ENCODE measurements around the gene GOLGA1. TPM values are rescaled to one million over a fixed set of nuclear protein-coding genes. Genes with fewer than 3 reads are reported as not detected.

The GOLGA1 gene
- total RNA-seq, 1 experiment from 2014 or later = 14.1 TPM

DNA sequence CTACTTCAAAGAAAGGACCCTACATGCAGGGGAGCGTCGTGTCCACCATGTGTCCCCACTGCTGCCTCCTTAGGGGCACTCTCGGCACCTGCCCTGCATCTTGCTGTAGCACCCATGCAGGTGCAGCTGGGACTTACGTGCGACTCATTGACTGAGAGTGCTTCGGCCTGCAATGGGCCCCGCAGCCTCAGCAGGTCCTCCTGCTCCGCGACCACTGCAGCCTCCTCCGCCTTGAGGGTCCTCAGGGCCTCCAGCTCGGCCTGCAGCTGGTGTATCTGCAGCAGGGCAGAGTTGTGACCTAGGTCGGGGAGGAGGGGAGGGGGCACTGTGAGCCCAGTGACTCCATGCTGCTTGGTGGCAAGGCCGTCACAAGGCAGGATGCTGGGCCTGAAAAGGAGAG lies 51.9 kb downstream of the GOLGA1 start:
- in situ Hi-C loops (cut with HindIII; ENCODE audit: low pct_unique_long_range_greater_than_20kb, low sequenced_read_pairs) = no loop called here
- no peak for DNase-seq (ENCODE audit: low read depth)

DNA sequence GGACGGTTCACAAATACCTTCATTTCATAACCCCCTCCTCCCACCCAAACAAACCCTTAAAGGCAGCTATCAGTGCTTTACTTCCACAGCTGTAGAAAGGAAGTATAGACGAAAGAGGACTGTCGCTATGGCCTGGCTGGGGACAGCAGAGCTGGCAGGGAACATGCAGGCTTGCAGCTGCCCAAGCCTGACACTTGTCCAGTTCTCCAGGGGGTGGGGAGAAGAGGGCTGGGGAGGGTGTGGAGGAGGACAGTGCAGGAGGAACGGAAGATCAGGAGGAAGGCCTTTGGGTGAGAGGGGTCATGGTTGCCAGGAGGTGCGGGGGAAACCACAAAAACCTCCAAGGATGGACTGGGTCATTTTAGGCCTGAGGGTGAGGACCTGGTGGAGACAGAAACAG lies 53.1 kb downstream of the GOLGA1 start:
- DNase-seq (ENCODE audit: low read depth) = no peak
- in situ Hi-C loops (cut with HindIII; ENCODE audit: low pct_unique_long_range_greater_than_20kb, low sequenced_read_pairs) = no loop called here

DNA sequence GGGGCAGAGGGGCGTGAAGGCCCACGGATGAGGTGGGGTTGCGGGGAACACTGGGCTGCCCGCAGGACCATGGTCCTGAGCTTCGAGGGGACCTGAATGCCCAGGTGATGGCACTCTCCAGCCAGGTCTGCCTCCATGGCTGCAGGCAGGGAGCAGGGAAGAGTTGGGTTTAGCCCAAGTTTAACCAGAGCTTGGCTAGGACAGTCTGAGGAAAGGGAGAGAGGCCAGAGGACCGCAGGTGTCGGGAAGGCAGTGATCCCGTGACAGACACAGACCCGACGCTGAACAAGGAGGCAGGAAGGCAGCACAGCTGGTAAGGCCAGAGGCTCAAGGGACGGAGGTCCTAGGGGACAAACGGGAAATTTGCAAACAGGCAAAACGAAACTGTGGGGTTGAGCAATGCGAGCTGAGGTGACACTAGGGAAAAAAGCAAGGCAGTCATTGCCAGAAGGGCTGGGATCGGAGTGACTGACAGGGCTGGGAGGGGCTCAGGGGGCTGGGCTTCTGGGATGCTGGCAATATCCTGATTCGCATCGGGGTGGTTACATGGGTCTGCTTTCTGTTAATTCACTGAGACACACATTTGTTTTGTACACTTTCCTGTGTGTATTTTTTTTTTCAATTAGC lies 53.9 kb downstream of the GOLGA1 start:
- in situ Hi-C loops (cut with HindIII; ENCODE audit: low pct_unique_long_range_greater_than_20kb, low sequenced_read_pairs) = no loop called here
- no peak for DNase-seq (ENCODE audit: low read depth)

DNA sequence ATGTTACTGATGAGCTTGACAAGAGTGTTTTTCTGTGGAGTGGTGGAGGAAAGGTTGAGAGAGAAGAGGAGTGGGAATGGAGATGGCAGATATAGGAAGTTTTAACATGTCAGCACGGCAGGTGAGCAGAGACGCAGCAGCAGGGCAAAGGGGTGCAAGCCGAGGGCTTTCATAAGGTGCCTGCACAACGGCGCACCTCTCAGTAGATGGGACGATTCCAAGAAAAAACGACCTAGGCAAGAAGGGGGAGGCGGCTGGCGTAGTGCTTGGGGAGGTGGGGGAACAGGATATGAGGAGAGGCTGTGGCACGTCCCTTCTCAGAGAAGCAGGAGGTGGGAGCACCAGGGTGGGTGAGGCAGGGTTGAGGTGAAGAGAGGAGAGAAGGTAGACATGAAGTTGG lies 54.4 kb downstream of the GOLGA1 start:
- no peak for DNase-seq (ENCODE audit: low read depth)
- in situ Hi-C loops (cut with HindIII; ENCODE audit: low pct_unique_long_range_greater_than_20kb, low sequenced_read_pairs) = no loop called here

DNA sequence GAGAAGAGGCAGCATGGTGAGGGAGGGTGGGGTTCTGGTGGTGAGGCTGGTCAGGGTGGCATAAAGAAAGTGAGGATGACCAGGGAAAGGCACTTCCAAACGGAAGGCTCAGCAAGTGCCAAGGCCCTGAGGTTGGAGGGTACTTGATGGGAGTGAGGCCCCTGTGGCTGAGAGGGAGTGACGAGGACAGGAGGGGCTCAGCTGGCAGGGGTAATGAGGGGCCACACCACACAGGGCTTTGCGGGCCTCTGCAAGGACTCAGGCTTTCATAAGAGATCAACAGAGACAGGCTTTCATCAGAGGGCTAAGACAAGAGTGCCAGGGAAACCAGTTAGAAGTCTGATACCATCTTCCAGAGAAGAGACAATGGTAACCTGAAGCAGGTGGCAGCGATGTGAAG lies 55.3 kb downstream of the GOLGA1 start:
- no peak for DNase-seq (ENCODE audit: low read depth)
- in situ Hi-C loops (cut with HindIII; ENCODE audit: low pct_unique_long_range_greater_than_20kb, low sequenced_read_pairs) = no loop called here

DNA sequence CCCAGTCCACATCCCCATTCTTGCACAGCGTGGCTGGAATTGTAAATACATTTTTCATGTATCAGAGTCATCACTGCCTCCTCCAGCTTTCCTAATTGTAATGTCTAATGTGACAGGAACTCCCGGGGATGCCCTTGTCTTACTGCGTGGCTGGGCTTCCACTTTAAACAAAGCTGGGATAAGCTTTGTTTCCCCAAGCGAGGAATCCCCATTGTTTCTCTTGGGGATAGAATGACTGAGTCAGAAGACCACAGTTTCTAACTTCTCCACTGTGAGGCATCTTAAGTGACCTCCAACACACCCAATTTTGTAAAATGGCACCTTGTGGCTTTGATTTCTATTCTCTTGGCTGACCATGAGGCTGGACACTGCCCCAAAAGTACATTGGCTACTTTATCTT lies 56.5 kb downstream of the GOLGA1 start:
- in situ Hi-C loops (cut with HindIII; ENCODE audit: low pct_unique_long_range_greater_than_20kb, low sequenced_read_pairs) = no loop called here
- DNase-seq (ENCODE audit: low read depth) = no peak

DNA sequence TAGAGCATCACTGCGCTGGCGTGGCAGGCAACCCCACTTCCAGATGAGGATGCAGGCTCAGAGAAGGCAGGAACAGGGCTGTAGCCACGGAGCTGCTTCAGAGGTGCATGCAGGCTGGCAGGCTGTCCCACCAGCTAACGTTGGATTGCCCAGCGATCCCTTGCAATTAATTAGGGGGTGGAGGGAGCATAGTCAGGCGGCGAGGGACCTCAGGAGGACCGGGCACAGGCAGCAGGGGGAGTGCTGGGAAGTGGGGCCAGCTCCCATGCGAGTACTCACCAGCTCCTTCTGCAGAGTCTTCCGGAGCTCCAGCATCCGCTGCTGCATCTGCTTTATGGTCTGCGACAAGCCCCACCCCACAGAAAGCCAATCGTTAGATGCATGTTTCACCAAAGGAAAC lies 58.7 kb downstream of the GOLGA1 start:
- in situ Hi-C loops (cut with HindIII; ENCODE audit: low pct_unique_long_range_greater_than_20kb, low sequenced_read_pairs) = no loop called here
- no peak for DNase-seq (ENCODE audit: low read depth)

DNA sequence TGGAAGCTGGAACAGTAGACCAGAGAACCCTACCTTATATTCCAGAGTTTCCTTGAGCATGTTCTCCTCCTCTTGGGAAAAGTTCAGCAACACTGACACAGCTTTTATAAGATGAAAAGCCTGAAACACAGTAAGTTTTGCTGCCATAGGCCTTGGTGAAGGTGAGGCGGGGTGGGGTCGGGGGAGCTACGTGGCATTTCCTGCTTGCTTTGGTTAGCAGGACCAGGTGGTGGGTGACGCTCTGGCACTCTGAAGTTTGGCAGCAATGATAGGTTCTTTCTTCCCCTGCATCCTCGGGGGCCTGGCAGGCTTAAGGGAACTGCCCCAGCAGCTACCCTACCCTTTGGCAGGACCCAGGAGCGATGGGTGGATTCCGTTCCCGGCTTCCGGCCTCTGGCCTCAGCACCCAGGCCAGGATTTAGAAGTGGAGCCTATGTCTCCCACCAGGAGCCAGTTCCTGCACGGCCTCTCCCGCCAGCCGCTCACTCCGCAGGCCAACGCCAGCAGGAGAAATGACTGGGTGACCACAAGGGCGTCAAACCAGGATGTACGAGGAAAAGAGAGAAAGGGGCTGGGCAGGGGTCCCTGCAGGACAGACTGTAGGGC lies 59.6 kb downstream of the GOLGA1 start:
- no peak for DNase-seq (ENCODE audit: low read depth)
- in situ Hi-C loops (cut with HindIII; ENCODE audit: low pct_unique_long_range_greater_than_20kb, low sequenced_read_pairs) = no loop called here

DNA sequence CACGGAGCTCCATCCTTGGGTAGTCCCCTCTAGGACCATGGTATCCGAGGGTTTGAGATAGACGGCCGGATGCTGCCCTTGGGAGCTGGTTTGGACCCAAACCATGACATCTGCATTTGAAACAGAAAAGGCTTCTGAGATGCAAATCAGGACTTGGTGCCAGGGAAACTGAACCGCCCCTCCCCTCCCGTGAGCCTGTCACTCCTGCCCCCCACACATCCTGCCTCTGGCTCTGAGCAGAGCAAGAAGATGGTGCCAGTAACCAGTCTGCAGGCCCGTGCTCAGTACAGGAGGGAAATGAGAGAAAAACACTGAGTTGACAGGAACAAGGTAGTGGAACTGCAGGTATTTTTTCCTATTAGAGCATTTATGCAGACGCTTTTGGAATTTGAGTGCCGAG lies 60.4 kb downstream of the GOLGA1 start:
- DNase-seq (ENCODE audit: low read depth) = no peak
- in situ Hi-C loops (cut with HindIII; ENCODE audit: low pct_unique_long_range_greater_than_20kb, low sequenced_read_pairs) = no loop called here

DNA sequence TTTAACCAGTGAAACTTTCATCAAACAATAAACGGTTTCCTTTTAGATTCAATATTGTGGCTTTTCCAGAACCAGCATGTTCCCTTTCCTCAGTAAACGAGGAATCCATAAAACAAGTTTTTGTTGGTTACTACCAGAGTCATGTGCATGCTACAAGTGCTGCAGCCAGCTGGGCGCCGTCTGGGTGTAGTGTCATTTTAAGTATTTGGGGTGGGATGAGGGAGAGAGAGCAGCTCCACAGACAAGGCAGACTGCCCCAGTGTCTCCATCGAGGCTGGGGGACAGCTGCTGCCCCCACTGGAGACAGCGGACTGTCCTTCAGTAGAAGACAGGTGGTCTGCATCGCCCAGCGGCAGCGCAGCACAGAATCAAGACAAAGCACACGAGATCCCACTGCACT lies 61.7 kb downstream of the GOLGA1 start:
- in situ Hi-C loops (cut with HindIII; ENCODE audit: low pct_unique_long_range_greater_than_20kb, low sequenced_read_pairs) = no loop called here
- no peak for DNase-seq (ENCODE audit: low read depth)

DNA sequence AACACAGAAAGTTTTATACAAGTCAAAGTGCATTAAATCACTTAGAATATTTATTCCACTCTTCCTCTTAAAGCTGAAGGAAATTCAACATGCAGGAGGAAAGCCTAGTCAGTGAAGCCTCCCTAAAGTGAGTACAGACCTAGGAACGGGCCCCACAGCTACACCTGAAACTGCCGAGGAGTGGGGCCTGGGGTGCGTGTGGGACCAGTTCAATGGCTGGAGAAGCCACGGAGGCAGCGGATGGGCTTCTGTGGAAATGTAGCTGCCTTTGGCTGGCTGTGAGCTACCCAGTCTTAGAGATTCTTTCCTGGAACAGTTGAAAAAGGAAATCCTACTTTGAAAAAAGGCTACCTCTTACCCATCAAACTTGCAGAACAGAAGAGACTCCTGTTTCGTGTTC lies 62.4 kb downstream of the GOLGA1 start:
- in situ Hi-C loops (cut with HindIII; ENCODE audit: low pct_unique_long_range_greater_than_20kb, low sequenced_read_pairs) = no loop called here
- no peak for DNase-seq (ENCODE audit: low read depth)

DNA sequence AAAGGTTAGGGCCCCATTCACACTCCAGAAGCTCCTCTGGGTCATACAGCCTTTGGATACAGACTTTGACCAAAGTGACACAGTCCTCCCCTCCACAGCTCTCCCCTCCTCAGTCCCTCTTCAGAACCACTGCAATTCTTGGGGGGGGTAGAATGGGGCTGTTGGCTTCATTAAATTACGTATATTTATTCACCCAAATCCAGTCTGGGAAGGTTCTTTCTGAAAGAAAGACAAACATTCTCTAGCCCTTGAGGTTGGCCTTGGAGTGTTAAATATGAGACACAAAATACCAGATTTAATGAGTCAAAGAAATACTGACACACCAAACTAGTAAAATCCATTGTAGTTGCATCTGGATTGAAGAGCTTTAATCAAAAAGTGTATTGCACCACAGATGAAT lies 62.9 kb downstream of the GOLGA1 start:
- in situ Hi-C loops (cut with HindIII; ENCODE audit: low pct_unique_long_range_greater_than_20kb, low sequenced_read_pairs) = no loop called here
- no peak for DNase-seq (ENCODE audit: low read depth)

DNA sequence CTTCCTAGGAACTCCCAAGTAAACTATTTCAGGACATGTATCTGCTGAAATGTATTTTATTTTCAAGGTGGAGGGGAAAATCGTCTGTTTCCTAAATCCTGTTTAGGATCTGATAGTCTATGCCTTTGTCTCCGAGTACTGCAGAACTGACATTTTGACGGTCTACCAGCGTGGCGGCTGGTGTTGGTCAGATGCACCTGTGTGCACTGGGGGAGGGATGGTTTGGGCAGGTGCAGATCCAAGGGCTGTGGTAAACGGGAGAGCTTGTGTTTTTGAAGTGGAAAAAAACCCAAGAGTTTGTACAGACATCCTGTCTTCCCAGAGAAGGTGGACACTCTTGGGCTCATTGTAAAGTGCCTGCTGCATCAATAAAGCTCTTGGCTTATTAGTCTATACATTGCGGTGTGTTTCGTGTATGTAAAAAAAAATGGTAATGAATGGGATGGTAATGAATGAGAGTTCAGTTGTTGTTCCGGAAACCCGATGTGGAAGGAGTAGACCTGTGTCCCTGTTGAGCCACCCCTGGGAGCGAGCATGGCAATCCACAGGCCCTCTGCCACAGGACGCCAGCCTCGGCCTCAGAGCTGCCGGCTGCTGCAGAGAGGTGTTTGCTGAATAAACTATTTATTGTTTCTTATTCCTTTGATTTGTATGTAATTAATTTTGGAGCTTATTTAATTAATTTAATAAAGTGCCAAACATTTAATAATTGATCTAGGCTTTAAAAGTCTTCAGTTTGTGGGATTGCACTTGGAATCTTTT lies 63.7 kb downstream of the GOLGA1 start:
- in situ Hi-C loops (cut with HindIII; ENCODE audit: low pct_unique_long_range_greater_than_20kb, low sequenced_read_pairs) = no loop called here

DNA sequence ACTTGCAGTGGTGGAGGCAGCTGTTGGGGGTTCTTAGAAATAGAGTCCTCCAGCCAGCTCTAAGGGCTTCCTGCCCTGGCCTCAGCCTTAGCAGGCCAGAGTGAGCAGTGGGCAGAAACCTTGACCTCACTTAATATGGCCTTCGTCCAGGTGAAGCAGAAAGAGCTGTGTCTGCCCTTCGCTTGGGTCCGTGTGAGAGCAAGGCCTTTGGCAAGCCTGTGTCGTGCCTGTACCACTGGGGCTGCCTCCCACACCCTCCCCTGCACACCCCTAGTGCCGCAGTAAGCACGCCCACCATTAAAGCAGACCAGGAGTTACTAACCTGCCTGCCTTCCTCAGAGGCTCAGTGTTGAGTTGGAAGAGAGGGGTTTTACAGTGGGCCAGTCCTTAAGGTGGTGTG lies 65.4 kb downstream of the GOLGA1 start:
- DNase-seq (ENCODE audit: low read depth) = no peak
- in situ Hi-C loops (cut with HindIII; ENCODE audit: low pct_unique_long_range_greater_than_20kb, low sequenced_read_pairs) = no loop called here

More for the DNA sequence above, 63.7 kb downstream of the GOLGA1 start:
- no peak for DNase-seq (ENCODE audit: low read depth)

DNA sequence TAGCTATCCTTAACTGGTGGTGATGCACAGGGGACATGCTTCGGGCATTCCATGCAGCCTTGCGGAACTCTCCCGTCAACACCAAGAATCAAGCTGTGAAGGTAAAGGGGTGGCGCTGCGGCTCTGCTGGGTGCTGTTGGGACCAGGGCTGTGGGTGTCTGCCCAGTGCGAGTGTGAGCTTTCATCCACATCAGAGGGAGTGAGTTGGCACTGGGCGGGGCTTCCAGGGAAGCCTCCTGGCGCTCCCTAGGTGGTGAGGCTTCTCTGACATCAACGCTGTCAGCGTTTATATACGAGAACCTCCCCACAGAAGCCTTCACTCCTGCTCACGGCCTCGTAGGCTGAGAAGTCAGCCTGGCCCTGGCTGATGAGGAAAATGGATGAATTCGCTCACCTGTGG lies 67.2 kb downstream of the GOLGA1 start:
- in situ Hi-C loops (cut with HindIII; ENCODE audit: low pct_unique_long_range_greater_than_20kb, low sequenced_read_pairs) = no loop called here
- peak; percentile 72 for DNase-seq (ENCODE audit: low read depth)

DNA sequence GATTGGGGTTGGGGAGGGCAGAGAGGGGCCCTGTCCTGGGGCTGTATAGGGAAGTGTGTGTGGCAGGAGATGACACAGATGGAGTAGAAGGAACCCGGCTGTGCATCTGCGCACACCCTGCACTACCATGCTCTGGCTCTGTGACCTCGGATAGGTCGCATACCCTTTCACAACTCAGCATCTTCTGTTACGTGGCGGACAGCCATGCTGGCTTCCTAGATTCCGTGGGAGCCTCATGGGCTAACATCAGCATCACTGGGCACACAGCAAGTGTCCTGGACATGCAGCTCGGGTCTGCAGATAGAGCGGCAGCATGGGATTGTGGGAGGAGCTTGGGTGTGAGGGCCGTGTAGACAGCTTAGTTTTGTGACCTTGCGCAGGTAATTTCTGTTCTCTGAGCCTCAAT lies 69.7 kb downstream of the GOLGA1 start:
- no peak for DNase-seq (ENCODE audit: low read depth)
- in situ Hi-C loops (cut with HindIII; ENCODE audit: low pct_unique_long_range_greater_than_20kb, low sequenced_read_pairs) = no loop called here

DNA sequence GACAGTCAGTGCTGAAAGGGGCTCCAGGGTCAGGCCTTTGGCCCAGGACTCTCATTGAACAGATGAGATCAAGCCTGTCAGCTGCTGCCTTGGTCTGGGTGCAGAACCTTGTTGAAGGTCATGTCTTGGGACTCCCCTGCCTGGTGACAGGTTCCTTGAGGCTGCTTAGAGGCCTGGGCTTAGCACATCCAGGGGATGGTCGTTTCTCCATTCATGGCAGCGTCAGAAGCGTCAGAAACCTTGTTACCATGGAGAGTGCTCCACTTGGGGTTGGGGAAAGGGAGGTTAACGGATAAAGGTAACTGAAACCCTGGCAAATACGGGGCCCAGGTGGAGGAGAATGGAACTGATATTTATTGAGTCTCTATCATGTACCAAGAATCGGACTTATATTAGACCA lies 70.2 kb downstream of the GOLGA1 start:
- DNase-seq (ENCODE audit: low read depth) = no peak
- in situ Hi-C loops (cut with HindIII; ENCODE audit: low pct_unique_long_range_greater_than_20kb, low sequenced_read_pairs) = no loop called here

DNA sequence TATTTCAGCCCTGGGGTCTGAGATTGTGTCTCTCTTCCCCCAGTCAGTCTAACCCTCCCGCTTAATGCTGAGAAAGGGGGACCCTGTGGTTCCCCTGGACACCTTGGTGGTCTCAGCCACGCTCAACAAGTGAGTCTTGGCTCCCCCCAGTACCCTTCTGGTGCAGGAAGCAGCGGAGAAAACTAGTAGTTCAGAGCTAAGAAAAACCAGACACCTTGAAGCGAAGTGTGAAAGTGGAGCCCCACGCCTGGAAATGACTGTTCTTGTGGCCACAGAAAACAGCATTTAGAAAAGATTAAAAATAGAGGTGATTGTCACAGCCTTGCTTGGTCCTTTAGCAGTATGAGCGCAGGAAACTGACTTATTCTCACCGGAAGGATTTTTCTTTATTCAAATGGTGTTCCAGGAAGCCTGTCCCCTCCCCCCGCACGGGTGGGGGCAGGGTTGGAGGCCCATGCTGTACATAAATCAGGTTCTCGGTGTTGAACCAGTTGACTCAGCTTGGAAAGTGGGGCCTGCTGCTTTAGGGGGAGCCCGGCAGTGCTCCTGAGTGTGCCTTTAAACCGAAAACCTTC lies 70.8 kb downstream of the GOLGA1 start:
- in situ Hi-C loops (cut with HindIII; ENCODE audit: low pct_unique_long_range_greater_than_20kb, low sequenced_read_pairs) = no loop called here
- peak; percentile 39 for DNase-seq (ENCODE audit: low read depth)

DNA sequence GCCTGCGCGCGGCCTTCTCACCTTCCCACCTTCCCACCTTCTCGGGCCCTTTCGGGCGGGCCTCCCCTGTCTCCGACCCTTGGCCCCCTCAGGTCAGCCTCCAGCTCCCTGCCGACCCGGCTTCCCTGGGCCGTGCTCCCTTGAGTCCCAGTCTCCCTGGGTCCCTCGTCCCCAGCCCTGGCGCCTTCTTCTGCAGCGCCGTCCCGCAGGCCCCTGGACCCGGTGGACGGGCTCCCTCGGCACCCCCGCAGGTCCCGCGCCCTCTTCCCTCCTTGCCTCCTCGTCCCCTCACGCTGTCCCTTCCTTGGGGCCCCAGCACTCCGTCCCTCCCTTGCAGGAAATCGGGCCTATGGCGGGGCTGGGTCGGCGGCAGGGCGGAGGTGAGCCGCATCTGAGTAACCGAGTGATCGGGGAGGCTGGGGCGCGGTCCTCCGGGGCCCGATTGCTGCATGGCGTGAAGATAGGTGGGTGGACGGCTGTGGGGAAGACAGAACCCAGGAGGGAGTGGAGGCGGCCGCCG lies 71.4 kb downstream of the GOLGA1 start:
- in situ Hi-C loops (cut with HindIII; ENCODE audit: low pct_unique_long_range_greater_than_20kb, low sequenced_read_pairs) = no loop called here
- no peak for DNase-seq (ENCODE audit: low read depth)
